HG02763 (cell line): Measurements from ENCODE around the gene SCP2D1.
"Not testable (repeated sequence)": the region's sequence is repeated elsewhere in the genome, so short reads cannot be mapped to it uniquely, and the experiment has no call there.

ENCODE experiments used
- ATAC-seq: cut with Tn5 transposase; IDR thresholded peaks from one replicate; pipeline ENCODE4 v1.9.1; 2021; ENCODE audit warnings: mild to moderate bottlenecking, moderate library complexity; ENCODE audit not compliant: unreplicated experiment

The SCP2D1 gene

DNA sequence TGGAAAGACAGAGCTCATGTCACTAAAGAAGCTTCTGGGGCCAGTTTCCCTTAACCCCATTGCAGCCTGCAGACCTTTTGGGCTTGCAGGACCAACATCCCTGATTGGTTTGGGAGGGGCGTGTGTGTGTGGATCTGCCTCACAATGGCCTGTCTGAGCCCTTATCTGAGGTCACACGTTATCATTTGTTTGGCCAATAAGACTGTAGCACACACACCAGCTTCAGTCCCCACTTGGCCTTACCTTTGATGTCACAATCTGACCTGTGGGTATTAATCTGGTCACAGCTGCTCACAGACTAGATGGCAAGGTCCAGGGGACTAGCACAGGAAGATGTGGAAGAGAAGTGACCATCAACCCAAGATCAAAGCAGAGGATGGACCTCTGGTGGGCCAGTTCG is at the start of gene SCP2D1:
TSS of gene SCP2D1 (plus strand) at position 301 of the 400 bp plus-strand sequence. CDS start at position 334, 33 bp downstream.
- no peak for ATAC-seq

DNA sequence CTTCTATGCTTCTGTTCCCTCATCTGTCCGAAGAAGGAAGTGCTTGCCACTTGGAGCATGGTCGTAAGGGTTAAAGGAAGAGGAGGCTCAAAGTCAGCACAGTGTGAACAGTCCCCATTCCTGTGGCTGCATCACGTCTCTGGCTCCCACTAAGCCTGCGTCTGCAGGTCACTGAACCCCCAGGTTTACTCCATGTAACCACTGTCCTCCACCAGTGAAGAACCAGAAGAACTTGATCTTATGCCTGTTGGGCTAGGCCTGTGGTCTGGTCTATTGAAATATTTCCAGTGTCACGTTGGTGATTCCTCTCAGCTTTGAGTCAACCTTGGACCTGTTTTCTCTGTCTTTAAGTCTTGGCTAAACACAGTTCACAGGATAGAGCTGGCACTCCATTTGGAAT is 45.9 kb upstream of the SCP2D1 start:
- no peak for ATAC-seq

DNA sequence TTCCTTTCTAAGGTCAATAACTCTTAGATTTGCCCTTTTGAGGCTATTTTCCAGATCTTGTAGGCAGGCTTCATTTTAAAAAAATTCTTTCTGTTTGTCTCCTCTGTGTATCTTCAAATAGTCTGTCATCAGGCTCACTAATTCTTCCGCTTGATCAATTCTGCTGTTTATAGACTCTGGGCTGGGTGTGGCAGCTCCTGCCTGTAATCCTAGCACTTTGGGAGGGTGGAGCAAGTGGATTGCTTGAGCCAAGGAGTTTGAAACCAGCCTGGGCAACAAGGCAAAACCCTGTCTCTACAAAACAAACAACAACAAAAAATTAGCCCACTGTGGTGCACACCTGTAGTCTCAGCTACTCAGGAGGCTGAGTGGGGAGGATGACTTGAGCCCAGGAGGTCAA is 40.0 kb upstream of the SCP2D1 start:
- ATAC-seq, result no peak

DNA sequence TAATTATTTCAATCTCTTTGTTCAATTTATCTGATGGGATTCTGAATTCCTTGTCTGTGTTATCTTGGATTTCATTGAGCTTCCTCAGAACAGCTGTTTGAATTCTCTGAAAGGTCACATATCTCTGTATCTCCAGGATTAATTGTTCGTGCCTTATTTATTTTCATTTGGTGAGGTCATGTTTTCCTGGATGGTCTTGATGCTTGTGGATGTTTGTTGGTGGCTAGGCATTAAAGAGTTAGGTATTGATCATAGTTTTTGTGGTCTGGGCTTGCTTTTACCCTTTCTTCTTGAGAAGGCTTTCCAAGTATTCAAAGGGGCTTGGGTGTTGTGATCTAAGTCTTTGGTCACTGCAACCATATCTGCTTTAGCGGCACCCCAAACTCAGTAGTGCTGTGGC is 39.4 kb upstream of the SCP2D1 start:
- no peak for ATAC-seq

DNA sequence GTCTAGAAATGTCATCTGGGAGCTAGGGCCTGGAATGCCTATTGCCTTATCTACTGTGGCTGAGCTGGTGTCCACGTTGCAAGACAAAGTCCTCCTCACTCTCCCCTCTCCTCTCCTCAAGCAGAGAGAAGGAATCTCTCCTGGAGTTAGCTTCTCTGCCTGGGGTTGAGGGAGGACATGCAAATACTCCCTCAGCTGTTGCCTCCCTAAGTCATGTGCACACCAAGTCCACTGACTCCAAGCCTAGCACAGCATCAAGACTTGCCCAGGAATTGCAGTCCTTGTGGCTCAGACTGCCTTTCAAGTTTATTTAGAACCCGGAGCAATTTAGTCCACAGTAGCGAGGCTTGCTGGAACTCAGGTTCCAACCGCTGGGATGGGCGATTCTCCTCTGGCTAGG is 38.0 kb upstream of the SCP2D1 start:
- ATAC-seq, result no peak

DNA sequence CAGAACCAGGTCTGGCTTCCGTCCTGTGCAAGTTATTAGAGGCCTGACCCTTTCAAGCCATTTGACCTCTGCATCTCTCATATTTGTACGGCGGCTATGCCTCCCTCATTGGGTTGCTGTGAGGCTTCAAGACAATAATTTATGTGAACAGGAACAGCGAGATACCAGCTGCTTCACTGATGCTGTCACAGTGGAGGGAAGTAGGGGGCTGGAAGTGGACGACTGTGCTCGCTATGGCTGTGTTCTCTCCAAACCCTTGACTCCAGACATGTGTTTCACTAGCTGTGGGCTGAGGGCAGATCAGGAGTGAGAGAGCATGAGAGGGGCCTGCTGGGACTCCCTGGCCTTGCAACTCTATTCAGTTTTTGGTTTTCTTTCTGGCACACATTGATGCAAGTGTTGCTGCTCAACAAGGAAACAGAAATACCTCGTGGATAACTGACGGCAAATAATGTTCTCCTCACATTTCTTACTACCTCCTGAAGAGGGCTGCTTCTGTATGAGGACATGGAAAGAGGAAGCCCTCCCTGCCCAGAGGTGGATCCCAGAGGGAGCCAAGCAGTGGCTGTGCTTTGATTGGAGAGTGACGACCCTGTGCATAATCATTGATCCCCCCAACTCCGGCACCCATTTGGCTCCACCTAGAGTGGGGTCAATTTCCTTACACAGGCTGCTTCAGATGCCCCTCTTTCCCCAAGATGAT is 34.7 kb upstream of the SCP2D1 start:
- no peak for ATAC-seq

DNA sequence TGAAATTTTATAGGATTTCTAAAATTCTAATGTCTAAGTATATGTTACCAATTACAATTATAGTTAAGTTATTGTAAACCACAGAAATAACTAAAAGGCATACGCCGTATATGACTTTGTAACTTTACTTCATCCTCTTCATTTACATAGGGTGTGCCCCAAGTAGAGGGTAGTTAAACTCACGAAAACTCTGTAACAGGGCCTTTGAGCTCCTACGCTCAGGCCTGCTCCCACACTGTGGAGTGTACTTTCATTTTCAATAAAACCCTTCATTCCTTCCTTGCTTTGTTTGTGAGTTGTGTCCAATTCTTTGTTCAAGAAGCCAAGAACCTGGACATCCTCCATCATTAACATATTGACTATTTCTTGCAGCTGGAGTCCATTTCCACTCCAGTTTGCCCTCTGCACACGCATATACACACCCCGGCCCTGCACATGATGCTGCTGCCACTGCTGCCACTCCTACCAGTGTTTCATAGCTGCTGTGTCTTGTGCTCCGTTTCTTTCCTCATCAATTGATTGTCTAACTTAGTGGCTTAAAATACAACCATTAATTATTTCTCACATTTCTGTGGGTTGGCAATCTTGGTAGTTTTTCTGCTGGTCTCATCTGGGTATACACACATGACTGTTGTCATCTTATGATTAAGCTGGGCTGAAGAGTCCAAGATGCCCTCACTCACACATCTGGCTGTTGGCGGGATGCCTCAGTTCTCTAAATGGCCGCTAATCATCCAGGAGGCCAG is 33.0 kb upstream of the SCP2D1 start:
- ATAC-seq, result no peak

DNA sequence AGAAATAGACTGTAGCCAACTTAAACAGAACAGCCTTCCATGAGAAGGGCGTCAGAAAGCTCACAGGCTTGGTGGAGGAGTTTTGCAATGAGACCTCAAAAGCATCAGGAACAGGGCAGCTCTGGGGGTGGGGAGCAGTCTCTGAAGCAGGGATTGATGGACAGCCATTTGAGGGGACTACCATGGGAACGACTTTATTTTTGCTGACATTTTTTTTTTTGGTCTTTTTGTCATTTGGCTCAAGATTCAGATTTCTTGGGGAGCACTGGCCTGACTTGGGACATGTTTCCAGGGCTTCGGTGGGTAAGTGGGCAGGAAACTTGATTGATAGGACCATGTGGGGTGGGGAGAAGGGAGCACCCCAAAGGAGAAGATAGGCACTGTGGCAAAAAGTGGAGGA is 32.1 kb upstream of the SCP2D1 start:
- ATAC-seq, result no peak

DNA sequence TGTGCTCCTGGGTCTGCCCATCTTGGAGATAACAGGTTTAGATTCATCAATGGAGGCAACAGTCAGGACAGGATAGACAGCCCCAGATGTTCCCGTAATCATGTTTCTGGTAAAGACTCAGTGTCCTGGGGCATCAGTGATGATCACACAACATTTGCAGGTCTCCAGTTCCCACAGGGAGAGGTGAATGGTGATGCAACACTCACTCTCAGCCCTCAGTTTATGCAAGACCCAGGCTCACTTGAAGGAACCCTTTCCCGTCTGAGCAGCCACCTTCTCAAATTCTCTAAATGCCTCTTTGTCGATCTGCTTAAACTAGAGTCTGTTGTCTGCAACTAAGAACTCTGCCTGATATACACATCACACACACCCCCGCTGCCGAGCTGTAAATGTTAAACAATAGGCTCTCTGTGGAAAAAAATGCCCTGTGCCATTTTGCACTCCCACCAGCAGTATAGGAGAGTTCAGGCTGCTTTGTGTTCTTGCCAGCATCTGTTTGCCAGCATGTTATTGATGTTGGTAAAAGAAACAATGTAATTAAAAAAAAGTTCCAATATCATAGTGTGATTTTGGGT is 30.1 kb upstream of the SCP2D1 start:
- ATAC-seq, result no peak

DNA sequence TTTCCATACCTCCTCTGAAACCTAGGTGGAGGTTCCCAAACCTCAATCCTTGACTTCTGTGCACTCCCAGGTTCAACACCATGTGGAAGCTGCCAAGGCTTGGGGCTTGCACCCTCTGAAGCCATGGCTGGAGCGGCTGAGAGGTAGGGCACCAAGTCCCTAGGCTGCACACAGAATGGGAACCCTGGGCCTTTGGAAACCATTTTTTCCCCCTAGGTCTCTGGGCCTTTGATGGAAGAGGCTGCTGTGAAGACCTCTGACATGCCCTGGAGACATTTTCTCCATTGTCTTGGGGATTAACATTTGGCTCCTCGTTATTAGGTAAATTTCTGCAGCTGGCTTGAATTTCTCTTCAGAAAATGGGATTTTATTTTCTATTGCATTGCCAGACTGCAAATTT is 26.5 kb upstream of the SCP2D1 start:
- not testable (repeated sequence) for ATAC-seq

DNA sequence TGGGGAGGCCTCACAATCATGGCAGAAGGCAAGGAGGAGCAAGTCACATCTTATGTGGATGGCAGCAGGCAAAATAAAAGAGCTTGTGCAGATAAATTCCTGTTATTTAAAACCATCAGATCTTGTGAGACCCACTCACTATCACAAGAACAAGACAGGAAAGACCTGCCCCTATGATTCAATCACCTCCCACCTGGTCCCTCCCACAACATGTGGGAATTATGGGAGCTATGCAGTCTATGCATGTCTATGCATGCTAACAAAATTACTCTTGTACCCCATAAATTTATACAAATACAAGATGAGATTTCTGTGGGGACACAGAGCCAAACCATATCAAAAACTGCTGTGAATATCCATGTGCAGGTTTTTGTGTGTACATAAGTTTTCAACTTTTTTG is 25.6 kb upstream of the SCP2D1 start:
- no peak for ATAC-seq

DNA sequence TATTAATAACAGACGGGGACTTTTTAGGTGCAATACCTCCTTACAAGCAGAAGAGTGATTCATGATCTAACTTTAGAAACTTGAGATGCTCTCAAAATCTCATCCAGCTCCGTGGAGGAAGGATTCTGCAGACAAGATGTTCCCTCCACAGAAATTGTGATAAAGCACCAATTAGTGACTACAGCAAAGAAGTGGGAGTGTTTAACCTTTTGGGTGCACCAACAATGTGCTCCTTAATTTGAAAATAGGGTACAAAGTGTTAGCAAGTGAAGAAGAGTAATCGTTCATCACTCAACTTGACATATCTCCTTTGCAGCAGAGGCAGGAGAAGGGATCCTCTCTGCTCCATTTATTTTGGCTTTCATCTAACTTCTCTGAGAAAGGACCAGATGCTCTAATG is 22.8 kb upstream of the SCP2D1 start:
- ATAC-seq, result no peak

DNA sequence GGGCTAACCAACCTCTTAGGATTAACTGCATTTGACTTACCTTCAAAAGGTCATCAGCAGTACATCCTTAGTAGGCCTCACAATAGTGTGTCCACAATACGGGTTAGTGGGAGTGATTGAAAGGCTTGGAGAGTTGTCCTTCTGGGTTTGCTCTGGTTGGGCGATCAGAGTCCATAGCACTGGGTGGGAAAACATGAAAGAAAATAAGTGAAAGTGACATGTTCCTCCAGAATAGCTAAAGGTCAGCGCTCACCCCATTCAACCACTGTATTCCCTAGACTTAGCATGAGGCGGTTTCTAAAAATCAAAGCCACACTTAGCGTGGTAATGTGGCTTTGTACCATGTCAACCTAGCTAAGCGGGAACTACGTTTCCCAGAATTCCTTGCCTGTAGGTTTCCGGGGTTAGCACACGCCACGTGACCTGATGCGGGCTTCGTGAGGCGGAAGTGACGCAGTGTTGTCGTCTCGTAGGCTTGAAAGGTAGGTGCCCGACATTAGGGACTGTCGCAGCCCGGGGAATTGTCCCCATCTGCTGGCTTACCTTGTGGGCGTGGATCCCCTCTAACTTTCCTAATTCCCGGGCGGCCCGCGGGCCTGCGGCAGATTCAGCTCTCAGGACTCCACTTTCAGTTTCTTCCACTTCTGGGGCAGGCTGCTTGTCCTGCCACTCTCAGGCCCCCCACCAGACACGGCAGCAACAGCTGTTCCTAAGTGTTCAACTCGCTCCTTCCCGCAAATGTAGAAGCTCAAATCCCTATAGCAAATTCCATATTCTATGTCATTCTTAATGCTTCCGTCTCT is 19.8 kb upstream of the SCP2D1 start:
- ATAC-seq, result peak; percentile 97

DNA sequence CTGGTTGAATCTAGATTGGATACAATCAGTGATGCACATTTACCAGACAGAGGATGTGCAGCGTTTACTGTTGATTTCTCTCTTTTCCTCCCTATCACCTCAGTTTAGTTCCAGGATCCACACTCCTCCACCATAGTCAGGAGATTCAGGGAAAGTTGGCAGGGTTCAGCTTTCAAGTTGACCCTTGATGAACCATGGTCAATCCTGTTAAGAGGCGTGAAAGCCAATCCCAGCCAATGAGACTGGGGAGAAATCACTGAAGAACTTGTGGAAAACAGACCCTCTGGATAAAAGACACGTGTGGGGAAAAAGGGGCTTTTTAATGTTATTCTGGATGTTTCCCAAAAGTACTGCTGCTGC is 19.2 kb upstream of the SCP2D1 start:
- no peak for ATAC-seq

DNA sequence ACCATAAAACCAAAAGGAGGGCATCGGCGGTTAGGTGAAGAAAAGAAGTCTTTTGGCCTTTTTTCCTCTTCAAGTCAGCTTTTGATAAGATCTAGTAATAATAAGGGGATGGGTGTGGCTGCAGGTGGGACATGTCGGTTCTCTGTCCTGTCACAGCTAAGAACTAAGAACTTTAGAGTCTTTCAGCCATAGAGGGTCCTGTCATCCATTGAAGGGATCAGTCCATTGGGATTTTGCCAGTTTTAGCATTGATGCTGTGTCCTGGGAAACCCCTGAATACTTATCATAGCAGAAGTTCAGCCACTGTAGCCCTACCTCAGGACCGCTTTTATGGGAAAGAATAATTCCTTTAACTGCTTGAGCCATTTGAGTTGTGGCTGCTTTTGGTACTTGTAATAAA is 18.2 kb upstream of the SCP2D1 start:
- no peak for ATAC-seq

DNA sequence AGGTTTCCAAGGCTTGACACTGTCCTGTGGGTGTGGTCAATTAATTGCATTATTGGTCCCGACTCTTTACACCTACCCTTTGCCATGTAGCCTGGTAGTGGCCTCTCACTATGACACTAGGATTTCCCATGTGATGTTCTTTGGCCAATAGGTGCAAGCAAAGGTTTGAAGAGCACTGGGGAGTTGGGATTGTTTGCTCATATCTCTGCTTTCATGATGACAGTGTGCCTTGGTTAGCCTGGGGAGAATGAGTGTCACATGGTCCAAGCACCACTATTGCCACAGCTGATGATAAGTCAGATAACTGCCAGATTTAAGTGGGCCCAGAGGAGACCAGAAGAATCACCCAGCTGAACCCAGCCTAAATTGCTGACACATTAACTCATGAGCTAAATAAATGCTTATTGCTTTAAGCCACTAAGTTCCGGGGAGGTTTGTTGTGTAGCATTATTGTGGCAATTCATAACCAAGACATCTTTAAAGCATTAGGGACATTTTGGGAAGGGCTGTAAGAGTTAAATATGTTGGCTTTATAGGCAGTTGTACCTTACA is 17.2 kb upstream of the SCP2D1 start:
- no peak for ATAC-seq

DNA sequence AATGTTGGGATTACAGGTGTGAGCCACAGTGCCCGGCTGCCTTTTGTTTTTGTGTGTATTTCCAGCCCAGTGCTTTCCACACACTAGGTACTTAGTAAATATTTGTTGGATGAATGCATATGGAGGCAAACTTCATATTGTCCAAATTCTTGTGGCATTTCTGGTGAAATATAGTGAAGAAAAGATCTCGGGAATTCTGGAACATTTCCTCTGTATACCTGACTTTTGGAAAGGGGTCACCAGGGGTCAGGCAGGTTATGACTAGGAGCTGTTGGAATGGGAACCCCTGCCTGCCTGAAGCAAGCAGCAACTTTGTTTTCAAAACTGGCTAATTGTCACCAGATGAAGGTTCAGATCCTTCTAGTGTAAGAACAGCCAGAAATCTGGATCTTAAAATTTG is 12.1 kb upstream of the SCP2D1 start:
- ATAC-seq, result no peak

DNA sequence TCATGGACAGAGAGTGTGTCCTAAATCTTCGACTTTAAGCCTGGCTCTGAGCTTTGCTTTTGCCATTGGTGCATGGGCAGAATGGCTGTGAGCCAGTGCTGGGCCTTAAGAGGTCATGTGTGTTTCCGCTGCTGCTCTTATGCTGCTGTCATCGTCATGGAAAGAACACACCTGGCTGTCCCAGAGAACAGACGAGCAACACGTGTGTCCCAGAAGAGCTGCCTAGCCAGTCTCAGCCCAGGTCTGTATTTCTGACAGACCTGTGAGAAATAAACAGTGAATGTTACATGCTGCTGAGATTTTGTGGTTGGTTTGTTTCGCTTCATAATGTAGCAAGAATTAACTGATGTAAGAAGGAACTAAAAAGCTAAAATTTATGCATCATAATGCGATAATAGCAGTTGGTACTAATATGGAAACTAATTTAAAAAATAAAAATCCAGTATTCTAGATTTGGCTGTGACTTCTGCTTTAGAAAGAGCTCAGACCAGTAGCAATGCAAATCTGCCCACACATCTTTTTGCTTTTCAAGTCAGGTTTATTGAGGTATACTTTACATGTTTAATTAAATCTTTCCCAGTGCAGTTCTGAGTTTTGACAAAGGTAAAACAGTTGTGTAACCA is 11.5 kb upstream of the SCP2D1 start:
- no peak for ATAC-seq

DNA sequence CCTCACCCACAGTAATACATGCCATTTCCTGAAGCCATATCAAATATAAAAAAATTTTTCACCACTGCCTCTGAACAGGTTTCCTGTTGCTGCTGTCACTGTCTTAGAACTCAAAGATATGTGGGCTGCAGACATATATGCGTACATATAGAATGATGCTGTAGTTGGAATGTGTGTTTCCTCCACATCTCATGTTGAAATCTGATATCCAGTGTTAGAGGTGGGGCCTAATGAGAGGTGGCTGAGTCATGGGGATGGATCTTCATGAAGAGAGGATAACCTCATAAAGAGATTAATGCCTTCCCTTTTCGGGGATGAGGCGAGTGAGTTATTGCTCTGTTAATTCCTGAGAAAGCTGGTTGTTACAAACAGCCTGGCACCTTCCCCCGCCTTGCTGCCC is 7.7 kb upstream of the SCP2D1 start:
- ATAC-seq, result no peak

DNA sequence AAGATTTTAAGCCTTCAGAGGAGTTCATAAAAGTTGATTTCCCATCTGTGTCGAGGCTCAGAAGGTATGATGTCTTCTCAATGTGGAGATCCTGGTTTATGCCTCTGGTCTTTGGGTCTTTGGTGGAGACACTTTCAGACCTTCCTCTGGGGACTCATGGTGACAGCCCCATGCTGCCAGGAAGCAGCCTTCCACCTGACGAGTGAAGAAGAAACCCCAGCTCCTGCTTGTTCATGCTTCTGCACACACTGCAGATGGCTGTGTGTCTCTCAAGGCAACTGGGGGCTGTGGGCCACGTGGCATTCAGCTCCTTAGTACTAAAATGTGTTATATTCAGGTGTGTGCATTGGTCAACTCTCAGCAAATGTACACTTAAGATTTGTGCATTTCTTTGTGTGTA is 4.9 kb upstream of the SCP2D1 start:
- no peak for ATAC-seq

DNA sequence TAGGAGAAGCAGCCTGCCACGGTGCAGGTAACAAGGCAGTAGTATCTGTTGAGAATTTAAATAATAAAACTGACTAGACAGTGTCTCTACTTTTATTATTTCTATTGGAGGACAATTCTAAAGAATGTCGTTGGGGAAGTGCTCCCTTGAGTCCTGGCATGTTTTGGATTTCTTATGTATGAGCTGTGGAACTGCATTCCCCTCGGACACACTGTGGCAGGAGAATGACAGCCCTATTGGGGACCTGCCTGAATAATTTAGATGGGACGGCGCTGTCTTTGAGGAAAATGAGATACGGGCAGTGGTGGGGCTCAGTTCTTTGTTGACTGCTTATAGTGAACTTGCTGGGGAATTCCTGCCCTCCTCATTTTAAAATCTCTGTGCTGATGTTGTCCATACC is 2.4 kb upstream of the SCP2D1 start:
- ATAC-seq, result no peak
